DOHH2 (cell line): ENCODE results near the gene PIWIL1.

Experiments used
- CTCF ChIP-seq: fragments of 200-600 bp; sonication (generic); IDR thresholded peaks from one replicate; pipeline ENCODE4 v1.5.1; 2014; ENCODE audit warnings: antibody characterized with exemption, mild to moderate bottlenecking, low read depth, low read length; ENCODE audit not compliant: poor library complexity, severe bottlenecking
- EZH2phosphoT487 ChIP-seq: fragments of 200-600 bp; sonication (generic); IDR thresholded peaks from 2 replicates; pipeline ENCODE4 v1.6.1; 2017; ENCODE audit warnings: borderline replicate concordance, mild to moderate bottlenecking, antibody characterized with exemption, low read length, moderate library complexity, mixed read lengths

- no peak for TF ChIP-seq CTCF
- no peak for TF ChIP-seq EZH2phosphoT487
These were observed 6.8 kb downstream of the PIWIL1 start for GRCh38 chr12:130344529-130344928.
